Stomach (tissue), 9 donors: ENCODE data around the gene SMAD3. TPM values are rescaled to one million over a fixed set of nuclear protein-coding genes. Genes with fewer than 3 reads are reported as not detected.

Experiments
- DNase-seq, 2 donors: peaks; one replicate each; pipeline versions ENCODE4 v3.0.0 to v3.0.0-alpha.2; 2013 to 2019
- H3K27ac ChIP-seq, 5 donors: fragments of 200-600 bp in 4 of 5; sonication (generic) in 4 of 5; one replicate each; pipeline ENCODE4 v1.5.1; 2013 to 2019; ENCODE audit warnings: mild to moderate bottlenecking in 1 of 5, moderate library complexity in 1 of 5
- H3K27me3 ChIP-seq, 3 donors: fragments of 200-600 bp; sonication (generic); one replicate each; pipeline ENCODE4 v1.5.1; 2017 to 2019; ENCODE audit warnings: mixed run types in 1 of 3
- H3K36me3 ChIP-seq, 4 donors: fragments of 200-600 bp; sonication (generic); 1 replicate in 3 of 4; 2 replicates in 1 of 4; pipeline ENCODE4 v1.5.1; 2016 to 2019
- H3K4me1 ChIP-seq, 4 donors: fragments of 200-600 bp; sonication (generic); one replicate each; pipeline ENCODE4 v1.5.1; 2016 to 2019
- H3K4me3 ChIP-seq, 4 donors: fragments of 200-600 bp; sonication (generic) in 3 of 4; one replicate each; pipeline ENCODE4 v1.5.1; 2016 to 2019; ENCODE audit warnings: mild to moderate bottlenecking in 1 of 4
- H3K9me3 ChIP-seq, 4 donors: fragments of 200-600 bp; sonication (generic); one replicate each; pipeline ENCODE4 v1.5.1; 2016 to 2019
- CTCF ChIP-seq, 7 experiments: fragments of 450-650 bp in 4 of 7; fragments of 200-600 bp in 3 of 7; sonication (generic) in 3 of 7; IDR thresholded peaks; one replicate each; pipeline ENCODE4 v1.5.1; 2016 to 2019; ENCODE audit warnings: antibody characterized with exemption in 7 of 7, control low read depth in 2 of 7, mild to moderate bottlenecking in 1 of 7
- EP300 ChIP-seq: sonication (generic); formaldehyde crosslinking; IDR thresholded peaks from one replicate; pipeline ENCODE4 v1.6.1; 2017; ENCODE audit warnings: antibody characterized with exemption
- POLR2A ChIP-seq, 4 donors: fragments of 450-650 bp; IDR thresholded peaks; one replicate each; pipeline ENCODE4 v1.6.1; 2016; ENCODE audit warnings: antibody characterized with exemption in 4 of 4, control low read depth in 2 of 4, mild to moderate bottlenecking in 1 of 4, moderate library complexity in 1 of 4
- POLR2AphosphoS5 ChIP-seq, 3 donors: sonication (generic); formaldehyde crosslinking; IDR thresholded peaks; one replicate each; pipeline ENCODE4 v1.6.1; 2016; ENCODE audit warnings: antibody characterized with exemption in 3 of 3
- WGBS, 5 donors: extraction: QIAGEN DNeasy Blood & Tissue Kit in 3 of 5; methylation state at CpG; one replicate each; pipeline versions ENCODE4 v1.1.5 to v1.1.7; 2013 to 2018; 5-methylcytosine and 5-hydroxymethylcytosine counted together
- intact Hi-C: fragments of 100-400 bp; cut with DNase I; formaldehyde crosslinking; loops from one replicate; pipeline ENCODE4 v1.15.1; 2023; ENCODE audit warnings: low total_unique reads
- polyA plus RNA-seq, 3 donors: library from polyadenylated mRNA; stranded (reverse); fragments of 200-250 nt; gene quantifications; one replicate each; pipeline ENCODE4 v1.2.3, GENCODE V29; 2013
- total RNA-seq, 5 donors: library from RNA; depleted of rRNA; stranded (reverse); fragments of >200 nt; gene quantifications; one replicate each; pipeline versions ENCODE4 v1.1.0 to v1.2.3, GENCODE V29; 2014 to 2016
- donor health status: healthy with polysubstance abuse.
- donor health status: Bipolar disorder and iron deficiency.
- donor health status: healthy.

SMAD3 gene
- total and polyA plus RNA-seq, 8 donors = 6.8 to 103 (median 27.5) TPM

- 23 to 51% (median 26%) methylated on average over 13 of the region's 13 CpGs for WGBS, 5 donors
- intact Hi-C loops = no loop called here
- DNase-seq = peak in 1 of 2 donors; percentile 81
- H3K4me3 ChIP-seq = no peak overlapping the region
- no peaks in the 10 kb centered on the region for H3K36me3 ChIP-seq
- peak overlapping the region; percentile 77 to 89 (median 83) for H3K27ac ChIP-seq
- TF ChIP-seq EP300 = no peak
- TF ChIP-seq POLR2AphosphoS5 (IDR thresholded peaks at IDR 0.05) = peak in 2 of 3 donors; percentile 9 to 35
- TF ChIP-seq CTCF (IDR thresholded peaks at IDR 0.05) = no peak
- TF ChIP-seq POLR2A (IDR thresholded peaks at IDR 0.05) = no peak
- H3K27me3 ChIP-seq = no peaks in the 10 kb centered on the region
- H3K4me1 ChIP-seq = peaks cover 62 to 90% (median 80%) of the 10 kb centered on the region in 4 donors
- H3K9me3 ChIP-seq = no peaks in the 10 kb centered on the region
These were observed 68.9 kb downstream of the SMAD3 start for GRCh38 chr15:67134067-67134838.

DNA sequence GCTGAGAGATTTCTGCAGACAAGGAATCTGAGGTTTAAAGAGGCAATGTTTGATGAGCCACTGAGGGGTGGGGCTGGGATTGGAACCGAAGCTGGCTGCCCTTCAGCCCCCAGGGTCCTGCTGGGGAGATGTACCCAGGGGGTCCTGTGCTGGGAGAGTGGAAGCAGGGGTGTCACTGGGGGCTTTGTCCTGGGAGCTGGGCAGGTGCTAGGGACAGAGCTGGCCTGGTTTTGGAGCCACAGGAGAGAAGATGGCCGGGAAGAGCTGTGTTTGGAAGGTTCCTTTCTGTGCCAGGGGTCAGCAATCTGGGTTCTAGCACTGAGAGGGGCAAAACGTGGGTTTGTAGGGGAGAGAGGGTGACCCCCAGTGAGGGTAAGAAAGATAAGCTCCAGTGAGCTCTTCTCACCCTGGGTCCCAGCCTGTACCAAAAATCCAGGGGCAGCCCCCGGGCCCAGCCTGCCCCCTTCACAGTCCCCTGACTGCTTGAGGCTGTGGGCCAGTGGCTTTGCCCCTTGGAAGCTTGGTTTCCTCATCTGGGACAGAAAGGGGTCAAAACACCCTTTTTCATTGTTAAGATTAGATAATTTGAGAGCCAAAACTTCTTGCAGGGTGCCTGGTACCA is 69.6 kb downstream of the SMAD3 start:
- no peaks in the 10 kb centered on the region for H3K36me3 ChIP-seq
- intact Hi-C loops = no loop called here
- TF ChIP-seq POLR2A (IDR thresholded peaks at IDR 0.05) = no peak
- TF ChIP-seq POLR2AphosphoS5 (IDR thresholded peaks at IDR 0.05) = no peak
- no peak for TF ChIP-seq CTCF (IDR thresholded peaks at IDR 0.05)
- TF ChIP-seq EP300 = no peak

GRCh38 chr15:67135494-67135893 is 70.1 kb downstream of the SMAD3 start:
- 12 to 41% (median 28%) methylated on average over 4 of the region's 4 CpGs for WGBS, 5 donors
- Histone ChIP-seq H3K36me3 (no peaks in the 10 kb centered on the region), H3K4me3 (no peak overlapping the region), H3K27me3 (no peaks in the 10 kb centered on the region), H3K9me3 (no peaks in the 10 kb centered on the region), H3K27ac (peak overlapping the region in 4 of 5 donors; percentile 83 to 89 (median 84)), H3K4me1 (peaks cover 66 to 100% (median 90%) of the 10 kb centered on the region in 4 donors)
- peak in 1 of 2 donors; percentile 73 for DNase-seq
- peak; percentile 25 to 73 (median 46) for TF ChIP-seq POLR2AphosphoS5 (IDR thresholded peaks at IDR 0.05)
- no peak for TF ChIP-seq EP300
- TF ChIP-seq POLR2A (IDR thresholded peaks at IDR 0.05) = no peak
- no peak for TF ChIP-seq CTCF (IDR thresholded peaks at IDR 0.05)
- intact Hi-C loops = no loop called here

More for the DNA sequence above, 69.6 kb downstream of the SMAD3 start:
- Histone ChIP-seq H3K27me3 (no peaks in the 10 kb centered on the region), H3K27ac (peak overlapping the region; percentile 77 to 89 (median 83)), H3K4me3 (no peak overlapping the region), H3K9me3 (no peaks in the 10 kb centered on the region), H3K4me1 (peaks cover 66 to 98% (median 86%) of the 10 kb centered on the region in 4 donors)
- 20 to 39% (median 32%) methylated on average over 4 of the region's 4 CpGs for WGBS, 5 donors
- no peak for DNase-seq

DNA sequence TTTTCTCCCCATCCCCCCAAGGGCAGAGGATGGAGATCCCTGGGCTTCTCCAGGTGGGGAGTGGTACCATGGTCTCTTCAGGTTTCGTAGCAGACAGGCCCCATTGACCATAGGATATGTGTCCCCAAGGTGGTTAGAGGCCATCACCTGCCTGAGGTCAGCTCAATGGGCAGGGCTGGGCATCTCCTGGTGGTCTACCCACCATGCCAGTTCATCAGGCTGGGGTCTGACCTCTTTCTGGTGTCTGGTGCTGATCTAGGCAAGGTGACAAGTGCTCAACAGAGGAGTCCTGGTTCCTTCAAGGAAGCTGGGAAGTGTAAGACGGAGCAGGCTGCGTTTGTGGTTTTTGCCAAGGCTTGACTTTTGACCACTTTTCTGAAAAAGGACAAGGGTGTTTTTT is 71.4 kb downstream of the SMAD3 start:
- peaks cover 58 to 98% (median 91%) of the 10 kb centered on the region in 4 donors for H3K4me1 ChIP-seq
- peak overlapping the region in 4 of 5 donors; percentile 11 to 89 (median 53) for H3K27ac ChIP-seq

More for the DNA sequence above, 71.4 kb downstream of the SMAD3 start:
- Histone ChIP-seq H3K36me3 (no peaks in the 10 kb centered on the region), H3K9me3 (no peaks in the 10 kb centered on the region), H3K4me3 (no peak overlapping the region), H3K27me3 (no peaks in the 10 kb centered on the region)
- 73 to 89% (median 79%) methylated on average over 2 to 3 of the region's 3 CpGs for WGBS, 5 donors
- DNase-seq = no peak
- TF ChIP-seq CTCF (IDR thresholded peaks at IDR 0.05) (no peak), POLR2A (IDR thresholded peaks at IDR 0.05) (no peak), EP300 (no peak), POLR2AphosphoS5 (IDR thresholded peaks at IDR 0.05) (no peak)
- intact Hi-C loops = no loop called here
